ENCODE measurements around the gene NT5DC4. TPM values are rescaled to one million over a fixed set of nuclear protein-coding genes. Genes with fewer than 3 reads are reported as not detected.

The NT5DC4 gene
- total RNA-seq, 4 donors from 2014 or later, result not detected

- Histone ChIP-seq H3K4me1 (no peaks in the 10 kb centered on the region), H3K27me3 (no peaks in the 10 kb centered on the region), H3K9me3 (no peaks in the 10 kb centered on the region), H3K36me3 (no peaks in the 10 kb centered on the region), H3K27ac (no peak overlapping the region), H3K4me3 (no peak overlapping the region)
- intact Hi-C loops (cut with DNase I; ENCODE audit: low total_unique reads), result no loop called here
- TF ChIP-seq POLR2A (IDR thresholded peaks at IDR 0.05), result no peak
- no peak for TF ChIP-seq CTCF (IDR thresholded peaks at IDR 0.05)
- no peak for DNase-seq
Observed at GRCh38 chr2:112757265-112757664, 36.4 kb downstream of the NT5DC4 start.

GRCh38 chr2:112758711-112759110 is 37.9 kb downstream of the NT5DC4 start:
- TF ChIP-seq CTCF (IDR thresholded peaks at IDR 0.05), result no peak
- no peak for TF ChIP-seq POLR2A (IDR thresholded peaks at IDR 0.05)
- no peak overlapping the region for H3K27ac ChIP-seq
- no peaks in the 10 kb centered on the region for H3K27me3 ChIP-seq
- no peaks in the 10 kb centered on the region for H3K9me3 ChIP-seq
- H3K4me3 ChIP-seq, result no peak overlapping the region
- H3K36me3 ChIP-seq, result no peaks in the 10 kb centered on the region
- H3K4me1 ChIP-seq, result no peaks in the 10 kb centered on the region
- intact Hi-C loops (cut with DNase I; ENCODE audit: low total_unique reads), result no loop called here
- DNase-seq, result no peak

GRCh38 chr2:112760149-112760548 is 39.3 kb downstream of the NT5DC4 start:
- intact Hi-C loops (cut with DNase I; ENCODE audit: low total_unique reads), result no loop called here
- no peaks in the 10 kb centered on the region for H3K4me1 ChIP-seq

GRCh38 chr2:112762276-112762675 is 41.5 kb downstream of the NT5DC4 start:
- no peaks in the 10 kb centered on the region for H3K27me3 ChIP-seq
- H3K36me3 ChIP-seq, result no peaks in the 10 kb centered on the region
- intact Hi-C loops (cut with DNase I; ENCODE audit: low total_unique reads), result no loop called here
- no peak overlapping the region for H3K4me3 ChIP-seq
- H3K27ac ChIP-seq, result no peak overlapping the region
- DNase-seq, result no peak
- no peaks in the 10 kb centered on the region for H3K4me1 ChIP-seq
- H3K9me3 ChIP-seq, result no peaks in the 10 kb centered on the region
- TF ChIP-seq CTCF (IDR thresholded peaks at IDR 0.05) (no peak), POLR2A (IDR thresholded peaks at IDR 0.05) (no peak)

More at GRCh38 chr2:112760149-112760548, 39.3 kb downstream of the NT5DC4 start:
- H3K9me3 ChIP-seq, result no peaks in the 10 kb centered on the region
- no peaks in the 10 kb centered on the region for H3K36me3 ChIP-seq
- no peak for DNase-seq
- TF ChIP-seq CTCF (IDR thresholded peaks at IDR 0.05) (no peak), POLR2A (IDR thresholded peaks at IDR 0.05) (no peak)
- H3K4me3 ChIP-seq, result no peak overlapping the region
- H3K27ac ChIP-seq, result no peak overlapping the region
- no peaks in the 10 kb centered on the region for H3K27me3 ChIP-seq

GRCh38 chr2:112764071-112765044 is 43.5 kb downstream of the NT5DC4 start, which contains the start of gene CKAP2L:
TSS of gene CKAP2L (minus strand) at chr2:112764609. CDS start at chr2:112764598, 11 bp downstream.
- Histone ChIP-seq H3K36me3 (no peaks in the 10 kb centered on the region), H3K4me3 (peak within 1 kb of the TSS; percentile 50 to 55), H3K27me3 (no peaks in the 10 kb centered on the region), H3K4me1 (no peaks in the 10 kb centered on the region), H3K27ac (peak within 1 kb of the TSS in 1 of 2 donors; percentile 23), H3K9me3 (no peaks in the 10 kb centered on the region)
- peak; percentile 88 to 89 for DNase-seq
- intact Hi-C loops (cut with DNase I; ENCODE audit: low total_unique reads), result no loop called here
- TF ChIP-seq CTCF (IDR thresholded peaks at IDR 0.05) (no peak), POLR2A (IDR thresholded peaks at IDR 0.05) (no peak)

Measured in uterus (tissue), 4 donors.